Prostate gland (tissue), 2 donors: ENCODE measurements around the gene SLC8A2. TPM values are rescaled to one million over a fixed set of nuclear protein-coding genes. Genes with fewer than 3 reads are reported as not detected.

Experiments used
- DNase-seq: peaks from one replicate; pipeline ENCODE4 v3.0.0-alpha.2; 2019; ENCODE audit warnings: low spot score
- H3K27ac ChIP-seq, 2 donors: fragments of 200-600 bp; sonication (generic); 2 replicates each; pipeline ENCODE4 v1.5.1; 2017 to 2019
- H3K27me3 ChIP-seq: fragments of 200-600 bp; sonication (generic); replicated peaks from 2 replicates; pipeline ENCODE4 v1.5.1; 2019; ENCODE audit not compliant: insufficient read depth
- H3K36me3 ChIP-seq, 2 donors: fragments of 200-600 bp; sonication (generic); 1 replicate in 1 of 2; 2 replicates in 1 of 2; pipeline versions ENCODE4 v1.5.1 to v1.8.1; 2017 to 2019
- H3K4me1 ChIP-seq: fragments of 200-600 bp; sonication (generic); replicated peaks from 2 replicates; pipeline ENCODE4 v1.5.1; 2019
- H3K4me3 ChIP-seq, 2 donors: fragments of 200-600 bp; sonication (generic); 2 replicates each; pipeline ENCODE4 v1.5.1; 2017 to 2019
- H3K9me3 ChIP-seq: fragments of 200-600 bp; sonication (generic); 2 replicates; pipeline ENCODE4 v1.5.1; 2017
- CTCF ChIP-seq, 4 experiments: fragments of 200-600 bp in 2 of 4; fragments of 450-650 bp in 2 of 4; sonication (generic) in 2 of 4; IDR thresholded peaks; 1 replicate in 3 of 4; 2 replicates in 1 of 4; pipeline ENCODE4 v1.5.1; 2016 to 2019; ENCODE audit warnings: antibody characterized with exemption in 4 of 4, mild to moderate bottlenecking in 2 of 4, moderate library complexity in 2 of 4
- POLR2A ChIP-seq: fragments of 450-650 bp; IDR thresholded peaks from one replicate; pipeline ENCODE4 v1.6.1; 2016; ENCODE audit warnings: antibody characterized with exemption, mild to moderate bottlenecking
- POLR2AphosphoS5 ChIP-seq: sonication (generic); formaldehyde crosslinking; IDR thresholded peaks from one replicate; pipeline ENCODE4 v1.6.1; 2017; ENCODE audit warnings: antibody characterized with exemption
- WGBS: methylation state at CpG from one replicate; pipeline ENCODE4 v1.1.5; 2018; 5-methylcytosine and 5-hydroxymethylcytosine counted together
- intact Hi-C: fragments of 100-400 bp; cut with DNase I; formaldehyde crosslinking; loops from one replicate; pipeline ENCODE4 v1.14.2; 2022
- total RNA-seq, 2 donors: library from RNA; depleted of rRNA; stranded (reverse); fragments of >200 nt; gene quantifications; one replicate each; pipeline ENCODE4 v1.1.0, GENCODE V29; 2016

SLC8A2 gene
- total RNA-seq, 2 donors from 2014 or later, result 1.3 to 7.7 TPM

- no peaks in the 10 kb centered on the region for H3K9me3 ChIP-seq
- no peaks in the 10 kb centered on the region for H3K36me3 ChIP-seq
- no peaks in the 10 kb centered on the region for H3K27me3 ChIP-seq
- H3K27ac ChIP-seq, result peak overlapping the region; percentile 97 to 98
- WGBS, result 26% methylated on average over 8 of the region's 8 CpGs
- intact Hi-C loops, result loop anchor here (5.0 kb wide), 1 partner anchor 187 kb away; no protein-coding TSS in a partner anchor
- H3K4me1 ChIP-seq, result peaks cover 61% of the 10 kb centered on the region
- no peak for TF ChIP-seq CTCF (IDR thresholded peaks at IDR 0.05)
- peak; percentile 12 for TF ChIP-seq POLR2A
- peak; percentile 78 for TF ChIP-seq POLR2AphosphoS5
- peak overlapping the region in 1 of 2 donors; percentile 78 for H3K4me3 ChIP-seq
- DNase-seq, result peak; percentile 90
These were observed 38.3 kb upstream of the SLC8A2 start for GRCh38 chr19:47509973-47510372.

- TF ChIP-seq POLR2A (no peak), CTCF (IDR thresholded peaks at IDR 0.05) (no peak), POLR2AphosphoS5 (no peak)
- peak overlapping the region in 1 of 2 donors; percentile 78 for H3K4me3 ChIP-seq
- no peak for DNase-seq
- peak overlapping the region; percentile 97 to 98 for H3K27ac ChIP-seq
- H3K27me3 ChIP-seq, result no peaks in the 10 kb centered on the region
- H3K4me1 ChIP-seq, result peaks cover 61% of the 10 kb centered on the region
- intact Hi-C loops, result no loop called here
- no peaks in the 10 kb centered on the region for H3K9me3 ChIP-seq
- 47% methylated on average over 20 of the region's 20 CpGs for WGBS
- H3K36me3 ChIP-seq, result no peaks in the 10 kb centered on the region
These were observed 37.6 kb upstream of the SLC8A2 start for GRCh38 chr19:47509170-47509847.

- 93% methylated on average over 5 of the region's 5 CpGs for WGBS
- intact Hi-C loops, result no loop called here
- no peaks in the 10 kb centered on the region for H3K27me3 ChIP-seq
- H3K27ac ChIP-seq, result peak overlapping the region; percentile 97 to 98
- no peak for DNase-seq
- H3K9me3 ChIP-seq, result no peaks in the 10 kb centered on the region
- TF ChIP-seq POLR2AphosphoS5 (no peak), POLR2A (no peak), CTCF (IDR thresholded peaks at IDR 0.05) (no peak)
- peaks cover 0 to 4% of the 10 kb centered on the region in 2 donors for H3K36me3 ChIP-seq
- H3K4me3 ChIP-seq, result no peak overlapping the region
- H3K4me1 ChIP-seq, result peaks cover 61% of the 10 kb centered on the region
These were observed 37.0 kb upstream of the SLC8A2 start for GRCh38 chr19:47508721-47509120.

DNA sequence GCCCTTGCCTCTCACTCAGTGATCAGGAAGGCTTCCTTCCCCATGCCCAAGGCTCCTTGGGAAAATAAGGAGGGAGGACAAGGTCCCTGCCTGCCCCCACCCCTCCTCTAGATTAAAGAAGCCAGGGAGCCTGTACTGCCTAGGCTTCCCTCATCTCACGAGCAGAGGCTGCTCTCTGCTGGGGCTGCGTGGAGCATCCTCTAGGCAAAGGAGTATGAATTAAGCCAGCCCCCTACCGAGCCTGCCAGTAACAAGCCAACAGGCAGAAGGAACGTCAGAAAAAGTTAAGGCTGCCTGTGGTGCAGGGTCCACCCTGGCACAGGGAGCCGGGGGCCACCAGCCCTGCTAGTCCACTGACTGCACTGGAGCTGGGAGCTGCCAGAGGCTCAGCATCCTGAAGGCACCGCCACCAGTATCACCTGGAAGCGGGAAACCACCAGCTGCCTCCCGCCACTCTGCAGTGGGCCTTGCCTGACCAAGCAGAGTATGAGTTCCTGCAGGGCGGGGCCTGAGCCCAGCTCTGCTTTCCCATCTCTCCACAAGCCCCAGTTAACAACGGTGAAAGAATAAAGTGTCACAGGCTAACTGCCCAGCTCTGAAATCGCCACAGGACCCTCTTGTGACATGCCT is 36.3 kb upstream of the SLC8A2 start:
- H3K36me3 ChIP-seq, result peaks cover 3 to 6% of the 10 kb centered on the region in 2 donors
- intact Hi-C loops, result no loop called here
- H3K27me3 ChIP-seq, result no peaks in the 10 kb centered on the region
- 57% methylated on average over 11 of the region's 11 CpGs for whole genome bisulfite sequencing
- no peak for TF ChIP-seq POLR2A
- TF ChIP-seq POLR2AphosphoS5, result no peak
- TF ChIP-seq CTCF (IDR thresholded peaks at IDR 0.05), result no peak
- peak overlapping the region; percentile 97 to 98 for H3K27ac ChIP-seq
- no peaks in the 10 kb centered on the region for H3K9me3 ChIP-seq
- no peak for DNase-seq
- H3K4me3 ChIP-seq, result no peak overlapping the region
- peaks cover 60% of the 10 kb centered on the region for H3K4me1 ChIP-seq
